GM21423 (cell line): ENCODE results near the gene USP9Y.
A peak's percentile ranks its signal among the peaks of the same experiment; 100 is the strongest.

Experiments used
- ATAC-seq: cut with Tn5 transposase; IDR thresholded peaks from one replicate; pipeline ENCODE4 v1.9.1; 2021; ENCODE audit warnings: mild to moderate bottlenecking, moderate library complexity; ENCODE audit not compliant: unreplicated experiment

The USP9Y gene

GRCh38 chrY:12765976-12766375 is 64.9 kb downstream of the USP9Y start:
- ATAC-seq = no peak

DNA sequence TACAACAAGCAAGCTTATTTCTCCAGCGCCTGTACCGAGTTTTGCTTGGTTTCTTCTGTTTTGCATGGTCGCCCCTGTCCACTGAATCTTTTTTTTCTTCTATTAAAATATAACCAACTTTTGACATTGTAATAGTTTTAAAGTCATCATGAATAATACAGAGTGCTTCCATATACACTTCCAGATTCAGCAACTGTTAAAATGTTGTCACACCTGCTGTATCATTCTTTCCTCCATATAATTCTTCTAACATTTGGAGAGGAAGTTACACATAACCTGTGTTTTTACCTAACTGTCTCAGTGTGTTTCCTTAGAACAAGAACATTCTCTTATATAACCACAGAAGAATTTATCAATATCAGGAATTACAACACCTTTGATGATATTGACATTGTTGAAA is 83.5 kb downstream of the USP9Y start:
- no peak for ATAC-seq

DNA sequence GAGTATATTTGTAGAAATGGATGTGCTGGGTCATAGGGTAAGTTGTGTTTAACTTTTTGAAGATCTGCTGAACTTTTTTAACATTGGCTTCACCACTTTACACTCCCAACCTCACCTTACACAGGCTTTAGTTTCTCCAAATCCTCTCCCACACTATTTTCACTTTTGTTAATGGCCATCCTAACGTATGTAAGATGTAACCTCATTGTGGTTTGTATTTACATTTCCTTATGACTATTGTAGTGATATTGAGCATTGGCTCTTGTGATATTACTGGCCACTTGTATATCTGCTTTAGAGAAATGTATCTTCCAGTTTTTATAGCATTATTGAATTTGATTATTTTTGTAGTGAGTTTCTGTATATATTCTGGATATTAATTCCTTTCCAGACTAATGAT is 93.0 kb downstream of the USP9Y start:
- no peak for ATAC-seq

- ATAC-seq = no peak
Observed at GRCh38 chrY:12808046-12808445, 107.0 kb downstream of the USP9Y start.

DNA sequence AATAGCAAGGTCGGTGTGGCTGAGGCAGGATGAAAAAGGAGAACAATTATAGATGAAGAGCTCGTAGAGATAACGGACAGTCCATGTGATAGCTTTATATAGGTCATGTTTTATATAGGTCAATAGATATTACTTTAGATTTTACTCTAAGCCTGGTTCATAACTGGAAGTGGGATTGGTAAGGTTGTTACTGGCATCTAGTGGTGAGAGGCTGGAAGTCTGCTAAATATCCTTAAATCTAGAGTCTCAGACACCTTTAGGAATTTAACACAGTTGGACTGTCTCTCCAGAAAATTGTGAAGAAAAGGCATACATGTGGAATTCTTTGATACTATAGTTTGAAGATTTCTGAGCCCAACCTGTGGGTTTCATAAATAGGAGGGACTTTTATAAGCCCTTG is 108.0 kb downstream of the USP9Y start:
- ATAC-seq = no peak

GRCh38 chrY:12823408-12823807 is 122.4 kb downstream of the USP9Y start:
- no peak for ATAC-seq

- ATAC-seq = no peak
Observed at GRCh38 chrY:12826791-12827190, 125.8 kb downstream of the USP9Y start.

- no peak for ATAC-seq
Observed at GRCh38 chrY:12833284-12833683, 132.3 kb downstream of the USP9Y start.

- no peak for ATAC-seq
Observed at GRCh38 chrY:12837550-12837949, 136.5 kb downstream of the USP9Y start.

GRCh38 chrY:12841368-12841767 is 140.3 kb downstream of the USP9Y start:
- ATAC-seq = no peak

- no peak for ATAC-seq
Observed at GRCh38 chrY:12846793-12847192, 145.8 kb downstream of the USP9Y start.

- ATAC-seq = no peak
Observed at GRCh38 chrY:12855791-12856275, 154.8 kb downstream of the USP9Y start.

GRCh38 chrY:12867960-12868359 is 166.9 kb downstream of the USP9Y start:
- no peak for ATAC-seq

DNA sequence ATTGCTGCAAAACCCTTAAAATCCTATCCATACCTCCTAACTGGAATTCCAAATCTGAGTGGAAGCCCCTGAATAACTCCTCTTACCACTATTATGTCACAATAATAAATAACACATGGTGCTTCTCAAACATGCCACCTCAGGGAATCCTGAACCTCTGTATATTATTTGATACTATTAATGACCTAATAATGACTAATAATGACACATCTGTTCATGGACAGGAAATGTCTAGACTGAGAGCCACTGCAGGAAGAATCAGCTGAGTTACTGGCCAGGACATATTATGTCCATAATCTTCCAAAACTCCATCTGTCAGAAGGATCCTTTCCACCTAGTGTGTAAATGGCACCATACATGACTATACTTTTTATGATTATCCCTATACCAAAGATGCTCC is 195.9 kb downstream of the USP9Y start:
- ATAC-seq = no peak

DNA sequence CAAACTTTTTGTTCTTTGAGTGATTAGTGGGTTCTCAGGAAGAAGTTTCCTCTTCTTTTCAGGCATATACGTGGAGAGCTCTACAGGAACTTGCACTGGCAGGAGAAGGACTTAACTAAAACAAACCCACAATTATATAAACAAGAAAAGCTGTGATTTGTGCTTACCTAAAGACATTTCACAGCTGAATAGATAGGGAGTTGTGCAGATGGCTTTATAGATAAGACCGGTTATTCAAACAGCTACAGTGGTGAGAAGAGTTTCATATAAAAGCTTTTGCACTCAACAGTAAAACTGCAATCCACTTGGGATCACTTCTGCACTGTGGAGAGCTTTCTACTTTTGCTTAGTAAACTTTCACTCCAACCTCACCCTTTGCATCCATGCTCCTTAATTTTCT is 197.6 kb downstream of the USP9Y start:
- no peak for ATAC-seq

- ATAC-seq = peak; percentile 84
Observed at GRCh38 chrY:12904618-12905516, 203.8 kb downstream of the USP9Y start, which contains the start of gene DDX3Y. Gene DDX3Y (plus strand): TSS chrY:12904868. CDS start chrY:12904937, 69 bp downstream.

- ATAC-seq = peak; percentile 47
Observed at GRCh38 chrY:12905517-12905872, 204.5 kb downstream of the USP9Y start.

GRCh38 chrY:12905895-12906294 is 204.9 kb downstream of the USP9Y start:
- no peak for ATAC-seq
